Epithelial cell of proximal tubule (primary cell): Measurements from ENCODE around the gene SELENON. TPM values are rescaled to one million over a fixed set of nuclear protein-coding genes. Genes with fewer than 3 reads are reported as not detected.

ENCODE experiments used
- DNase-seq: peaks from one replicate; pipeline ENCODE4 v3.0.0-alpha.2; 2011; ENCODE audit warnings: low read depth
- H3K4me3 ChIP-seq: 2 replicates; pipeline ENCODE4 v1.5.1; 2011; ENCODE audit warnings: low read depth, mild to moderate bottlenecking, low read length
- total RNA-seq: library from RNA; depleted of rRNA; stranded (reverse); fragments of >200 nt; gene quantifications from 2 replicates; pipeline ENCODE4 v1.2.3, GENCODE V29; 2015
- TF ChIP-seq, protein P1 (sequence below): conservative IDR thresholded peaks from 2 replicates; pipeline ENCODE4 v1.5.1; 2012; ENCODE audit warnings: low read depth, mild to moderate bottlenecking, low read length

Gene SELENON, protein sequence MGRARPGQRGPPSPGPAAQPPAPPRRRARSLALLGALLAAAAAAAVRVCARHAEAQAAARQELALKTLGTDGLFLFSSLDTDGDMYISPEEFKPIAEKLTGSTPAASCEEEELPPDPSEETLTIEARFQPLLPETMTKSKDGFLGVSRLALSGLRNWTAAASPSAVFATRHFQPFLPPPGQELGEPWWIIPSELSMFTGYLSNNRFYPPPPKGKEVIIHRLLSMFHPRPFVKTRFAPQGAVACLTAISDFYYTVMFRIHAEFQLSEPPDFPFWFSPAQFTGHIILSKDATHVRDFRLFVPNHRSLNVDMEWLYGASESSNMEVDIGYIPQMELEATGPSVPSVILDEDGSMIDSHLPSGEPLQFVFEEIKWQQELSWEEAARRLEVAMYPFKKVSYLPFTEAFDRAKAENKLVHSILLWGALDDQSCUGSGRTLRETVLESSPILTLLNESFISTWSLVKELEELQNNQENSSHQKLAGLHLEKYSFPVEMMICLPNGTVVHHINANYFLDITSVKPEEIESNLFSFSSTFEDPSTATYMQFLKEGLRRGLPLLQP
- total RNA-seq: 31.2 and 35.1 TPM in 2 replicates

DNA sequence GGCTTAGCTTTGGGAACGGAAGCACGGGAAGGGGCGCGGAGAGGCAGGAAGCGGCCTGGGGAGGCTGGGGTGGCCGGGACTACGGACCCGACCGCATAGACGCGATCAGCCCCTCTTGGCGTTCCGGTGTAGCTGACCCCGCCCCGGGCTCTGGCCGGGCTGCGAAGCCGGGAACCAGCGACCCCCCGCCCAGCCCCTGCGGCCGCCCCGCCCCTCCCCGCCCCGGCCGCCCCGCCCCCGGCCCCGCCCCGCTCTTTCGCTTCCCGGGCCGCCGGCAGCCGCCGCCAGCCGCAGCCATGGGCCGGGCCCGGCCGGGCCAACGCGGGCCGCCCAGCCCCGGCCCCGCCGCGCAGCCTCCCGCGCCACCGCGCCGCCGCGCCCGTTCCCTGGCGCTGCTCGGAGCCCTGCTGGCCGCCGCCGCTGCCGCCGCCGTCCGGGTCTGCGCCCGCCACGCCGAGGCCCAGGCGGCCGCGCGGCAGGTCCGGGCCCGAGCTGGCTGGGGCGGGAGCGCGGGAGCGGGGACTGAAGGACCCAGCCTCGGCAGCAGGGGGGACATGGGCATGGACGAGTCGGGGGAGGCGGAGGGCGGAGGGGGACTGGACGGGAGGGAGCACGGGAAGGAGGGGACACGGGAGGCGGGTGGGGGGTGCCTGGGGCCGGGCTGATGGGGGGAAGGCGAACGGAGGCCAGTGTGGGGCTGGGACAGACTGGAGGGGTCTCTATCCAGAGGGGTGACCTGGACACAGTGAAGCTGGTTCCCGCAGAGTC, at the start of gene SELENON:
Gene SELENON, plus strand, starts transcription at position 259 of the 768 bp plus-strand sequence. Its CDS starts 38 bp downstream, at position 297.
- peak within 1 kb of the TSS; percentile 62 for H3K4me3 ChIP-seq
- TF ChIP-seq, protein P1, sequence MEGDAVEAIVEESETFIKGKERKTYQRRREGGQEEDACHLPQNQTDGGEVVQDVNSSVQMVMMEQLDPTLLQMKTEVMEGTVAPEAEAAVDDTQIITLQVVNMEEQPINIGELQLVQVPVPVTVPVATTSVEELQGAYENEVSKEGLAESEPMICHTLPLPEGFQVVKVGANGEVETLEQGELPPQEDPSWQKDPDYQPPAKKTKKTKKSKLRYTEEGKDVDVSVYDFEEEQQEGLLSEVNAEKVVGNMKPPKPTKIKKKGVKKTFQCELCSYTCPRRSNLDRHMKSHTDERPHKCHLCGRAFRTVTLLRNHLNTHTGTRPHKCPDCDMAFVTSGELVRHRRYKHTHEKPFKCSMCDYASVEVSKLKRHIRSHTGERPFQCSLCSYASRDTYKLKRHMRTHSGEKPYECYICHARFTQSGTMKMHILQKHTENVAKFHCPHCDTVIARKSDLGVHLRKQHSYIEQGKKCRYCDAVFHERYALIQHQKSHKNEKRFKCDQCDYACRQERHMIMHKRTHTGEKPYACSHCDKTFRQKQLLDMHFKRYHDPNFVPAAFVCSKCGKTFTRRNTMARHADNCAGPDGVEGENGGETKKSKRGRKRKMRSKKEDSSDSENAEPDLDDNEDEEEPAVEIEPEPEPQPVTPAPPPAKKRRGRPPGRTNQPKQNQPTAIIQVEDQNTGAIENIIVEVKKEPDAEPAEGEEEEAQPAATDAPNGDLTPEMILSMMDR: no peak
- DNase-seq: no peak

DNA sequence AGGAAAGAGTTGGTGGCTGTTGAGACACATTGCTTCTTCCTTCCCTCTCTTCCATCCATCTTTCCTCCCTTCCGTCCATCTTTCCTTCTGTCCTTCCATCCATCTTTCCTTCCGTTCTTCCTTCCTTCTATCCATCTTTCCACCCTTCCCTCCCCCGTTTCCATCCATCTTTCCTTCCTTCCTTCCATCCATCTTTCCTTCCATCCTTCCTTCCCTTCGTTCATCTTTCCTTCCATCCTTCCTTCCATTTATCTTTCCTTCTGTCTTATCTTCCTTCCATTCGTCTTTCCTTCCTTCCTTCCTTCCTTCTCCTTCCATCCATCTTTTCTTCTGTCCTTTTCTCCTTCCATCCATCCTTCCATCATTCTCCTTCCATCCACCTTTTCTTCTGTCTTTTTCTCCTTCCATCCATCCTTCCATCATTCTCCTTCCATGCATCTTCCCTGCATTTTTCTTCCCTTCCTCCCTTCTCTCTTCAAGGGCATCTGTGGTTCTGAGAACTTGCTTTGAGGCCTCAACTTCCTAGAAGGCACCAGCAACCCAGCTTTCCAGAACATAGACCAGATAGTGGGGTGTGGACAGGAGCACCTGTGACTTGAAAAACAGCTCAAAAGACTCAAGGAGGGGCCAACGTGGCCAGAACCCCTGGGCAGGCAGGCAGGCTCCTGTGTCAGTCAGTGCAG, 48.9 kb upstream of the SELENON start:
- no peak for DNase-seq
- TF ChIP-seq, protein P1: no peak
- H3K4me3 ChIP-seq: no peak overlapping the region

DNA sequence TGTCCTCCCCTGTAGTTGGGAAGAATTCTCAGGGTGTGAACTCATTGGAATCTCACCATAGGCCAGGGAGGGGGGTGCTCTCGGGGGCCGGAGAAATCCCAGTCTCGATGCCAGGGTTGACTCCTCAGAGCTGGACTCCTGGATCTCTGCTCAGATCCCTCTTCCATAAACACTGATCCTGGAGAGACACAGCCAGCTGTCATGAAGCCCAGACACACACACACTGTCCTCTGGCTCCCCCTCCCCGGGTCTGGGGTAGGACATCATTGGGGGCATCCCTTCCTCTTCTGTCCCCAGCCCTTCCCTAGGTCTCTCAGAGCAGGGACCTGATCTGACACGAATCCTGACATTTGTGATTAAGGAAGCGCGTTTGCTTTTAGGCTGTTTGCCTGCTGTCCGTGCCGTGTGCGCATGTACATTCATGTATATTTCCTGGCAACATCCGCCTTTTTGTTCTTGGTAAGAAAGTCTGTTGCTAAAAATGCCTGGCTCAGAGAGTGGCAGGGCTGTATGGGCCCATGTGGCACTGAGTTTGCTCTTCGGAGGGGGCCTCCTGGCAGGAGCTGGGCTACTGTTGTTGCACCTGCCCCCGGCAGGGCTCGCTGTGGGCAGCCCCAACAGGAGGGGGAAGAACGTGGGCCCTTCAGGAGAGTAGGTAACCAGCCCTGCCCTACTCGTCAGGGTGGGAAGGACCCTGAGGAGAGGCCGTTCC, 45.4 kb upstream of the SELENON start:
- TF ChIP-seq, protein P1: no peak
- DNase-seq: no peak
- no peak overlapping the region for H3K4me3 ChIP-seq

DNA sequence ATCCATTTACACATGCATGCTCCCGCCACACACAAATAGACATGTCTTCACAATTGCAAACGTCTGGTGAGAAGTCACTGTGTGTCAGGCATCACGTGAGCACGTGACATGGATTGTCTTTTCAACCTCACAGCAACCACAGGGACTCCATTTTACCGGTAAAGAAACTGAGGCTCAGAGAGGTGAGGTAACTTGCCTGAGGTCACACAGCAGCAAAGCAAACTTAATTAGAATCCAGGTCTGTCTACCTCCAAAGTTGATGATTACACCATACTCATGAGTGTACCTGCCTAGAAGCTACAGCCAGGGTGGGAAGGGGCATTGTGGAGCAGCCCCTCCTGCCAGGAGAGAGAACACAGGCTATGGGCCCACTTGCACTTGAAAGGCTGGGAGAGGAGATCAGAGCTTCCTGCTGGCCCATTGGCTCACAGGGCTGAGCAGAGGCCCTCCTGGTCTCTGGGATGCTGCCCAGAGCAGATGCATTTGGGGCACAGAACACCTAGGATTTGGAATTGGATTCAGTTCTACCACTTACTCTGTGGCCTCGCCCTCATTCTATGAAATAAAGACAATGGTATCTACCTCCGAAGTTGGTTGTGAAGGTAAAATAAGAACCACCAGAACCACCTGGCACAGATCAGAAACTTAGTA, 44.4 kb upstream of the SELENON start:
- H3K4me3 ChIP-seq: no peak overlapping the region
- TF ChIP-seq, protein P1: no peak
- DNase-seq: no peak

DNA sequence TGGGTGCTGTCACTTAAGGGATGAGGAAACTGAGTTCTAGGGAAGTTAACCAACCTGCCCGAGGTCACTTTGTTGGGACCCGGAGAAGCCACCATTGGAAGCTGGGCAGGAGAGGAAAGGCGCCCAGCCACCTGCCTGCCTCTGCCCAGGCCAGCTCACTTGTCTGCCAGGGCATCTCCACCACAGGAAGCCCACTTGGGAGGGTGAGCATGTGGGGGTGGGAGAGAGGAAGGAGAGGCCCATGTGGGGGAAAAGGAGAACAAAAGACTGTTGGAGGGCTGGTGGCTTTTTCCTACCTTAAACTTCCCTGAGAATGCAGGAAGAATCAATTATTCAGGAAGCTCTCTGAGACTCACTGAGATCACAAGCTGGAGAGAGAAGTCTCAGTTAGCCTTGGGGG, 43.8 kb upstream of the SELENON start:
- H3K4me3 ChIP-seq: no peak overlapping the region
- no peak for DNase-seq
- TF ChIP-seq, protein P1: no peak
